HepG2 (cell line): ENCODE data around the gene ANKS4B. TPM values are rescaled to one million over a fixed set of nuclear protein-coding genes. Genes with fewer than 3 reads are reported as not detected.

Experiments used
- ARID2 ChIP-seq: sonication (generic); formaldehyde crosslinking; IDR thresholded peaks from 2 replicates; pipeline ENCODE4 v1.8.1; 2022; ENCODE audit warnings: mild to moderate bottlenecking, missing genetic modification reagents, borderline replicate concordance
- HDAC1 ChIP-seq: sonication (generic); formaldehyde crosslinking; IDR thresholded peaks from 2 replicates; pipeline ENCODE4 v1.5.1; 2020; ENCODE audit warnings: mild to moderate bottlenecking, missing genetic modification reagents
- MTF2 ChIP-seq: sonication (generic); formaldehyde crosslinking; IDR thresholded peaks from 2 replicates; pipeline ENCODE4 v1.5.0; 2020; ENCODE audit warnings: missing genetic modification reagents, borderline replicate concordance
- RBM22 ChIP-seq: fragments of 200-400 bp; formaldehyde crosslinking; optimal IDR thresholded peaks from 2 replicates; pipeline ENCODE3; 2017; ENCODE audit warnings: mild to moderate bottlenecking, low read length, moderate library complexity
- RFX5 ChIP-seq: IDR thresholded peaks from 2 replicates; pipeline ENCODE4 v1.6.1; 2011; ENCODE audit warnings: low read depth, low read length, improper control_type of control experiment
- TAF15 ChIP-seq: fragments of 200-400 bp; formaldehyde crosslinking; IDR thresholded peaks from one replicate; pipeline ENCODE4 v1.6.1; 2018; ENCODE audit warnings: mild to moderate bottlenecking, low read depth, low read length; ENCODE audit not compliant: poor library complexity, severe bottlenecking
- TSC22D2 ChIP-seq: sonication (generic); formaldehyde crosslinking; IDR thresholded peaks from 2 replicates; pipeline ENCODE4 v1.5.1; 2020; ENCODE audit warnings: missing genetic modification reagents, mild to moderate bottlenecking, borderline replicate concordance
- YEATS4 ChIP-seq: sonication (generic); formaldehyde crosslinking; IDR thresholded peaks from 2 replicates; pipeline ENCODE4 v1.4.0; 2020; ENCODE audit warnings: missing genetic modification reagents, borderline replicate concordance
- ZBTB21 ChIP-seq: sonication (generic); formaldehyde crosslinking; IDR thresholded peaks from 2 replicates; pipeline ENCODE4 v1.4.0; 2020; ENCODE audit warnings: missing genetic modification reagents
- ZIK1 ChIP-seq: sonication (generic); formaldehyde crosslinking; IDR thresholded peaks from 2 replicates; pipeline ENCODE4 v1.5.0; 2020; ENCODE audit warnings: mild to moderate bottlenecking, low read depth, missing genetic modification reagents, borderline replicate concordance
- ZMYM3 ChIP-seq: sonication (generic); formaldehyde crosslinking; IDR thresholded peaks from 2 replicates; pipeline ENCODE4 v1.5.1; 2020; ENCODE audit warnings: mild to moderate bottlenecking, missing genetic modification reagents
- ZNF274 ChIP-seq: sonication (generic); formaldehyde crosslinking; IDR thresholded peaks from 2 replicates; pipeline ENCODE4 v1.5.1; 2020; ENCODE audit warnings: mild to moderate bottlenecking, missing genetic modification reagents
- ZNF326 ChIP-seq: sonication (generic); formaldehyde crosslinking; IDR thresholded peaks from 2 replicates; pipeline ENCODE4 v1.4.0; 2020; ENCODE audit warnings: missing genetic modification reagents, borderline replicate concordance
- ZNF468 ChIP-seq: sonication (generic); formaldehyde crosslinking; IDR thresholded peaks from 2 replicates; pipeline ENCODE4 v1.8.0; 2022; ENCODE audit warnings: mild to moderate bottlenecking, moderate library complexity, missing genetic modification reagents
- ZNF563 ChIP-seq: sonication (generic); formaldehyde crosslinking; IDR thresholded peaks from 2 replicates; pipeline ENCODE4 v1.8.0; 2022; ENCODE audit warnings: mild to moderate bottlenecking, moderate library complexity, missing genetic modification reagents
- ZNF605 ChIP-seq: sonication (generic); formaldehyde crosslinking; IDR thresholded peaks from 2 replicates; pipeline ENCODE4 v1.8.0; 2022; ENCODE audit warnings: mild to moderate bottlenecking, missing genetic modification reagents
- ZSCAN22 ChIP-seq: sonication (generic); formaldehyde crosslinking; IDR thresholded peaks from 2 replicates; pipeline ENCODE4 v1.4.0; 2020; ENCODE audit warnings: mild to moderate bottlenecking, missing genetic modification reagents
- polyA plus RNA-seq, 8 experiments: library from polyadenylated mRNA; depleted of rRNA in 3 of 8; stranded (reverse) in 7 of 8; unstranded in 1 of 8; fragments of >200 nt; fragmentation: Illumina TruSeq in 4 of 8; extraction: Trizol in 4 of 8; gene quantifications; 2 replicates each; pipeline versions ENCODE4 v1.2.1 to v1.2.3, GENCODE V29; 2011 to 2016; ENCODE audit warnings: low read depth in 4 of 8, missing spikeins in 1 of 8, mixed read lengths in 1 of 8; ENCODE audit not compliant: insufficient read depth in 1 of 8
- total RNA-seq, 5 experiments: library from RNA; depleted of rRNA; stranded (reverse); fragments of >200 nt; fragmentation: Illumina TruSeq; extraction: Trizol; gene quantifications; 2 replicates each; pipeline ENCODE4 v1.2.3, GENCODE V29; 2016; ENCODE audit warnings: low read depth in 1 of 5
- TF ChIP-seq, protein P1 (sequence below): IDR thresholded peaks from 2 replicates; pipeline ENCODE4 v1.6.1; 2016; ENCODE audit warnings: missing compliant biosample characterization, missing genetic modification reagents, borderline replicate concordance
- TF ChIP-seq, protein P2 (sequence below): sonication (generic); formaldehyde crosslinking; conservative IDR thresholded peaks from 2 replicates; pipeline ENCODE4 v1.4.0; 2020; ENCODE audit warnings: missing genetic modification reagents
- TF ChIP-seq, protein P3 (sequence below): sonication (generic); formaldehyde crosslinking; conservative IDR thresholded peaks from 2 replicates; pipeline ENCODE4 v1.8.1; 2023; ENCODE audit warnings: missing genetic modification reagents
- TF ChIP-seq, protein P4 (sequence below): IDR thresholded peaks from 2 replicates; pipeline ENCODE4 v1.4.0; 2020; ENCODE audit warnings: mild to moderate bottlenecking, missing genetic modification reagents
- TF ChIP-seq, protein P5 (sequence below): sonication (generic); formaldehyde crosslinking; IDR thresholded peaks from 2 replicates; pipeline ENCODE4 v1.8.0; 2022; ENCODE audit warnings: mild to moderate bottlenecking, missing genetic modification reagents, moderate library complexity

The ANKS4B gene
- total and polyA plus RNA-seq, 2 of the 13 experiments (the other 11 are each of a cell fraction or from before 2014, with no cell fraction given), result 6.5 to 30.0 TPM

DNA sequence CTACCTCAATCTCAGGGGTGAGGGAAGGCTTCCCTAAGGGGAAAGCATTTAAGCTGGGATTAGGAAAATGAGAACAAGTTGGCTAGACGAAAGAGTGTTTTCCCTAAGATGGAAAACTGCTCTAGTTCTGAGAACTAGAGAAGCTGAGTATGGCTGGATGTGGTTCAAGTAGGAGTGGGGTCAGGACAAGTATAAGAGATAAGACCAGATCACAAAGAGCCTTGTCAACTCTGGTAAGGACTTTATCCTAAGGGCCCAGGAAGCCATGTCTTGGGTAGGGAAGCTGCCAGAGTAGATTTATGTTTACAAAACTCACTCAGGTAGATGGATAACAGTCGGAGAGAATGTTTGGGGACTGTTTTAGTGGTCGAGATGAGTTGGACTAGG lies 1.7 kb downstream of the ANKS4B start (continued):
- TF ChIP-seq HDAC1, result no peak
- TF ChIP-seq, protein P1, sequence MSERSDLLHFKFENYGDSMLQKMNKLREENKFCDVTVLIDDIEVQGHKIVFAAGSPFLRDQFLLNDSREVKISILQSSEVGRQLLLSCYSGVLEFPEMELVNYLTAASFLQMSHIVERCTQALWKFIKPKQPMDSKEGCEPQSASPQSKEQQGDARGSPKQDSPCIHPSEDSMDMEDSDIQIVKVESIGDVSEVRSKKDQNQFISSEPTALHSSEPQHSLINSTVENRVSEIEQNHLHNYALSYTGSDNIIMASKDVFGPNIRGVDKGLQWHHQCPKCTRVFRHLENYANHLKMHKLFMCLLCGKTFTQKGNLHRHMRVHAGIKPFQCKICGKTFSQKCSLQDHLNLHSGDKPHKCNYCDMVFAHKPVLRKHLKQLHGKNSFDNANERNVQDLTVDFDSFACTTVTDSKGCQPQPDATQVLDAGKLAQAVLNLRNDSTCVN (CRISPR knock-in tag), result no peak
- TF ChIP-seq, protein P2, sequence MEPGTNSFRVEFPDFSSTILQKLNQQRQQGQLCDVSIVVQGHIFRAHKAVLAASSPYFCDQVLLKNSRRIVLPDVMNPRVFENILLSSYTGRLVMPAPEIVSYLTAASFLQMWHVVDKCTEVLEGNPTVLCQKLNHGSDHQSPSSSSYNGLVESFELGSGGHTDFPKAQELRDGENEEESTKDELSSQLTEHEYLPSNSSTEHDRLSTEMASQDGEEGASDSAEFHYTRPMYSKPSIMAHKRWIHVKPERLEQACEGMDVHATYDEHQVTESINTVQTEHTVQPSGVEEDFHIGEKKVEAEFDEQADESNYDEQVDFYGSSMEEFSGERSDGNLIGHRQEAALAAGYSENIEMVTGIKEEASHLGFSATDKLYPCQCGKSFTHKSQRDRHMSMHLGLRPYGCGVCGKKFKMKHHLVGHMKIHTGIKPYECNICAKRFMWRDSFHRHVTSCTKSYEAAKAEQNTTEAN (CRISPR knock-in tag), result no peak
- no peak for TF ChIP-seq TAF15
- TF ChIP-seq ZNF605, result 0 out of 2 replicates have a peak, but pooled peaks have one; percentile 10
- TF ChIP-seq ZMYM3, result 0 out of 2 replicates have a peak, but pooled peaks have one; percentile 23
- TF ChIP-seq, protein P3, sequence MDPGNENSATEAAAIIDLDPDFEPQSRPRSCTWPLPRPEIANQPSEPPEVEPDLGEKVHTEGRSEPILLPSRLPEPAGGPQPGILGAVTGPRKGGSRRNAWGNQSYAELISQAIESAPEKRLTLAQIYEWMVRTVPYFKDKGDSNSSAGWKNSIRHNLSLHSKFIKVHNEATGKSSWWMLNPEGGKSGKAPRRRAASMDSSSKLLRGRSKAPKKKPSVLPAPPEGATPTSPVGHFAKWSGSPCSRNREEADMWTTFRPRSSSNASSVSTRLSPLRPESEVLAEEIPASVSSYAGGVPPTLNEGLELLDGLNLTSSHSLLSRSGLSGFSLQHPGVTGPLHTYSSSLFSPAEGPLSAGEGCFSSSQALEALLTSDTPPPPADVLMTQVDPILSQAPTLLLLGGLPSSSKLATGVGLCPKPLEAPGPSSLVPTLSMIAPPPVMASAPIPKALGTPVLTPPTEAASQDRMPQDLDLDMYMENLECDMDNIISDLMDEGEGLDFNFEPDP (CRISPR knock-in tag), result no peak
- TF ChIP-seq ZNF326 (CRISPR knock-in tag), result no peak
- TF ChIP-seq, protein P4, sequence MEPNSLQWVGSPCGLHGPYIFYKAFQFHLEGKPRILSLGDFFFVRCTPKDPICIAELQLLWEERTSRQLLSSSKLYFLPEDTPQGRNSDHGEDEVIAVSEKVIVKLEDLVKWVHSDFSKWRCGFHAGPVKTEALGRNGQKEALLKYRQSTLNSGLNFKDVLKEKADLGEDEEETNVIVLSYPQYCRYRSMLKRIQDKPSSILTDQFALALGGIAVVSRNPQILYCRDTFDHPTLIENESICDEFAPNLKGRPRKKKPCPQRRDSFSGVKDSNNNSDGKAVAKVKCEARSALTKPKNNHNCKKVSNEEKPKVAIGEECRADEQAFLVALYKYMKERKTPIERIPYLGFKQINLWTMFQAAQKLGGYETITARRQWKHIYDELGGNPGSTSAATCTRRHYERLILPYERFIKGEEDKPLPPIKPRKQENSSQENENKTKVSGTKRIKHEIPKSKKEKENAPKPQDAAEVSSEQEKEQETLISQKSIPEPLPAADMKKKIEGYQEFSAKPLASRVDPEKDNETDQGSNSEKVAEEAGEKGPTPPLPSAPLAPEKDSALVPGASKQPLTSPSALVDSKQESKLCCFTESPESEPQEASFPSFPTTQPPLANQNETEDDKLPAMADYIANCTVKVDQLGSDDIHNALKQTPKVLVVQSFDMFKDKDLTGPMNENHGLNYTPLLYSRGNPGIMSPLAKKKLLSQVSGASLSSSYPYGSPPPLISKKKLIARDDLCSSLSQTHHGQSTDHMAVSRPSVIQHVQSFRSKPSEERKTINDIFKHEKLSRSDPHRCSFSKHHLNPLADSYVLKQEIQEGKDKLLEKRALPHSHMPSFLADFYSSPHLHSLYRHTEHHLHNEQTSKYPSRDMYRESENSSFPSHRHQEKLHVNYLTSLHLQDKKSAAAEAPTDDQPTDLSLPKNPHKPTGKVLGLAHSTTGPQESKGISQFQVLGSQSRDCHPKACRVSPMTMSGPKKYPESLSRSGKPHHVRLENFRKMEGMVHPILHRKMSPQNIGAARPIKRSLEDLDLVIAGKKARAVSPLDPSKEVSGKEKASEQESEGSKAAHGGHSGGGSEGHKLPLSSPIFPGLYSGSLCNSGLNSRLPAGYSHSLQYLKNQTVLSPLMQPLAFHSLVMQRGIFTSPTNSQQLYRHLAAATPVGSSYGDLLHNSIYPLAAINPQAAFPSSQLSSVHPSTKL, result no peak
- TF ChIP-seq TSC22D2 (CRISPR knock-in tag), result no peak
- TF ChIP-seq ARID2, result no peak
- no peak for TF ChIP-seq YEATS4 (CRISPR knock-in tag)
- no peak for TF ChIP-seq RFX5
- TF ChIP-seq ZNF468 (CRISPR knock-in tag), result no peak
- no peak for TF ChIP-seq ZIK1
- no peak for TF ChIP-seq ZNF563 (CRISPR knock-in tag)
- TF ChIP-seq ZBTB21 (CRISPR knock-in tag), result no peak
- no peak for TF ChIP-seq ZSCAN22
- 0 out of 2 replicates have a peak, but pooled peaks have one; percentile 9 for TF ChIP-seq ZNF274 (CRISPR knock-in tag)
- TF ChIP-seq, protein P5, sequence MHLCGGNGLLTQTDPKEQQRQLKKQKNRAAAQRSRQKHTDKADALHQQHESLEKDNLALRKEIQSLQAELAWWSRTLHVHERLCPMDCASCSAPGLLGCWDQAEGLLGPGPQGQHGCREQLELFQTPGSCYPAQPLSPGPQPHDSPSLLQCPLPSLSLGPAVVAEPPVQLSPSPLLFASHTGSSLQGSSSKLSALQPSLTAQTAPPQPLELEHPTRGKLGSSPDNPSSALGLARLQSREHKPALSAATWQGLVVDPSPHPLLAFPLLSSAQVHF (CRISPR knock-in tag), result no peak
- no peak for TF ChIP-seq RBM22
- TF ChIP-seq MTF2 (CRISPR knock-in tag), result 0 out of 2 replicates have a peak, but pooled peaks have one; percentile 6
